Progenitor cell of endocrine pancreas (in vitro differentiated cells): Measurements from ENCODE around the gene LAS1L. TPM values are rescaled to one million over a fixed set of nuclear protein-coding genes. Genes with fewer than 3 reads are reported as not detected.

Experiments
- DNase-seq: peaks from one replicate; pipeline ENCODE4 v3.0.0; 2021; ENCODE audit warnings: low spot score; ENCODE audit not compliant: unreplicated experiment
- H3K27ac Mint-ChIP-seq: 2 replicates; pipeline ENCODE4 v1.8.0; 2021; ENCODE audit warnings: mild to moderate bottlenecking, moderate library complexity, mixed read lengths
- H3K27me3 Mint-ChIP-seq: 2 replicates; pipeline ENCODE4 v1.8.0; 2021; ENCODE audit warnings: mixed read lengths
- H3K36me3 Mint-ChIP-seq: 2 replicates; pipeline ENCODE4 v1.8.0; 2022; ENCODE audit warnings: mixed read lengths; ENCODE audit not compliant: insufficient read depth
- H3K4me1 Mint-ChIP-seq: 2 replicates; pipeline ENCODE4 v1.8.0; 2021; ENCODE audit warnings: low read depth, mixed read lengths
- H3K4me3 Mint-ChIP-seq: 2 replicates; pipeline ENCODE4 v1.8.0; 2021; ENCODE audit warnings: low read depth, mild to moderate bottlenecking, moderate library complexity, mixed read lengths
- H3K9me3 Mint-ChIP-seq: 2 replicates; pipeline ENCODE4 v1.8.0; 2021; ENCODE audit warnings: low read depth, mixed read lengths
- CTCF ChIP-seq: fragments of 200-600 bp; sonication (generic); IDR thresholded peaks from one replicate; pipeline ENCODE4 v1.5.0; 2021; ENCODE audit warnings: antibody characterized with exemption, mild to moderate bottlenecking; ENCODE audit not compliant: unreplicated experiment
- long read RNA-seq: library from polyadenylated mRNA; unstranded; transcript quantifications from one replicate; pipeline ENCODE4 v2.0.0, GENCODE V29; 2020
- total RNA-seq: library from RNA; stranded (reverse); gene quantifications from 2 replicates; pipeline ENCODE4 v1.2.1, GENCODE V29; 2021

The LAS1L gene
- 38.6 and 38.9 TPM in 2 replicates for total RNA-seq
- long read RNA-seq, transcript LAS1L-202 (13 exons, 2,386 nt) = major isoform, 161 of 221 reads
- long read RNA-seq, partial matches to known transcripts = 18 of 221 reads
- long read RNA-seq, other reads (novel, unspliced or antisense) = 37 of 221 reads

GRCh38 chrX:65534450-65535292, at the start of gene LAS1L:
Gene LAS1L, minus strand, starts transcription at chrX:65534787. Its CDS starts 72 bp downstream, at chrX:65534715.
- H3K4me3 Mint-ChIP-seq = peak within 1 kb of the TSS; percentile 91
- peaks cover 2% of the 10 kb centered on the region for H3K36me3 Mint-ChIP-seq
- H3K4me1 Mint-ChIP-seq = peaks cover 7% of the 10 kb centered on the region
- H3K9me3 Mint-ChIP-seq = peaks cover 13% of the 10 kb centered on the region
- no peaks in the 10 kb centered on the region for H3K27me3 Mint-ChIP-seq
- peak; percentile 77 for DNase-seq
- no peak for TF ChIP-seq CTCF
- H3K27ac Mint-ChIP-seq = peak within 1 kb of the TSS; percentile 96

GRCh38 chrX:65582450-65583082, 48.0 kb upstream of the LAS1L start:
- H3K36me3 Mint-ChIP-seq = no peaks in the 10 kb centered on the region
- DNase-seq = no peak
- no peak for TF ChIP-seq CTCF
- H3K9me3 Mint-ChIP-seq = no peaks in the 10 kb centered on the region
- H3K4me1 Mint-ChIP-seq = peaks cover 9% of the 10 kb centered on the region
- H3K27ac Mint-ChIP-seq = no peak overlapping the region
- no peaks in the 10 kb centered on the region for H3K27me3 Mint-ChIP-seq
- no peak overlapping the region for H3K4me3 Mint-ChIP-seq

GRCh38 chrX:65581661-65582339, 47.2 kb upstream of the LAS1L start:
- H3K4me1 Mint-ChIP-seq = peaks cover 9% of the 10 kb centered on the region
- no peaks in the 10 kb centered on the region for H3K27me3 Mint-ChIP-seq
- H3K9me3 Mint-ChIP-seq = no peaks in the 10 kb centered on the region
- no peaks in the 10 kb centered on the region for H3K36me3 Mint-ChIP-seq
- TF ChIP-seq CTCF = peak; percentile 71
- H3K4me3 Mint-ChIP-seq = no peak overlapping the region
- DNase-seq = peak; percentile 26
- no peak overlapping the region for H3K27ac Mint-ChIP-seq

- DNase-seq = no peak
- Mint-ChIP-seq H3K36me3 (no peaks in the 10 kb centered on the region), H3K27ac (no peak overlapping the region), H3K4me1 (peaks cover 9% of the 10 kb centered on the region), H3K4me3 (no peak overlapping the region), H3K27me3 (no peaks in the 10 kb centered on the region), H3K9me3 (no peaks in the 10 kb centered on the region)
- no peak for TF ChIP-seq CTCF
Measured at GRCh38 chrX:65578346-65578745, 43.8 kb upstream of the LAS1L start.

- no peaks in the 10 kb centered on the region for H3K4me1 Mint-ChIP-seq
- H3K27ac Mint-ChIP-seq = no peak overlapping the region
- no peaks in the 10 kb centered on the region for H3K36me3 Mint-ChIP-seq
- no peaks in the 10 kb centered on the region for H3K27me3 Mint-ChIP-seq
- no peaks in the 10 kb centered on the region for H3K9me3 Mint-ChIP-seq
- H3K4me3 Mint-ChIP-seq = no peak overlapping the region
- DNase-seq = no peak
- TF ChIP-seq CTCF = no peak
Measured at GRCh38 chrX:65576160-65576559, 41.6 kb upstream of the LAS1L start.
